ENCODE results near the gene KRT3.

Gene KRT3

GRCh38 chr12:52810554-52810953 lies 14.6 kb upstream of the KRT3 start:
- POLR2A ChIA-PET = interaction anchor here (0.7 kb wide), 1 partner anchor 114 kb away, joined by 3 read pairs; no protein-coding TSS in a partner anchor
- DNase-seq (ENCODE audit: extremely low spot score) = no peak
- CTCF ChIA-PET = no interaction called here
- no peak for TF ChIP-seq CTCF (IDR thresholded peaks at IDR 0.05; ENCODE audit: control extremely low read depth, extremely low read depth, low read depth, missing control alignments)

- ChIA-PET CTCF (no interaction called here), POLR2A (no interaction called here)
- DNase-seq (ENCODE audit: extremely low spot score) = no peak
- no peak for TF ChIP-seq CTCF (IDR thresholded peaks at IDR 0.05; ENCODE audit: control extremely low read depth, extremely low read depth, low read depth, missing control alignments)
Measured at GRCh38 chr12:52809166-52809565, 13.2 kb upstream of the KRT3 start.

- TF ChIP-seq CTCF (IDR thresholded peaks at IDR 0.05; ENCODE audit: control extremely low read depth, extremely low read depth, low read depth, missing control alignments) = no peak
- DNase-seq (ENCODE audit: extremely low spot score) = no peak
- CTCF ChIA-PET = interaction anchor here (1.3 kb wide), 1 partner anchor 12 kb away, joined by 4 read pairs; the partner anchor contains the start of gene KRT3
- POLR2A ChIA-PET = no interaction called here
Measured at GRCh38 chr12:52808573-52809160, 12.8 kb upstream of the KRT3 start.

- DNase-seq (ENCODE audit: extremely low spot score) = no peak
- ChIA-PET CTCF (interaction anchor here (1.3 kb wide), 1 partner anchor 11 kb away, joined by 4 read pairs; the partner anchor contains the start of gene KRT3), POLR2A (no interaction called here)
- TF ChIP-seq CTCF (IDR thresholded peaks at IDR 0.05; ENCODE audit: control extremely low read depth, extremely low read depth, low read depth, missing control alignments) = no peak
Measured at GRCh38 chr12:52807544-52808470, 11.9 kb upstream of the KRT3 start.

GRCh38 chr12:52806821-52807543 lies 11.1 kb upstream of the KRT3 start:
- no peak for TF ChIP-seq CTCF (IDR thresholded peaks at IDR 0.05; ENCODE audit: control extremely low read depth, extremely low read depth, low read depth, missing control alignments)
- no peak for DNase-seq (ENCODE audit: extremely low spot score)
- ChIA-PET POLR2A (no interaction called here), CTCF (no interaction called here)

GRCh38 chr12:52806169-52806811 lies 10.4 kb upstream of the KRT3 start:
- no peak for TF ChIP-seq CTCF (IDR thresholded peaks at IDR 0.05; ENCODE audit: control extremely low read depth, extremely low read depth, low read depth, missing control alignments)
- ChIA-PET POLR2A (no interaction called here), CTCF (no interaction called here)
- no peak for DNase-seq (ENCODE audit: extremely low spot score)
